Smooth muscle cell (in vitro differentiated cells): ENCODE results near the gene LIMCH1. TPM values are rescaled to one million over a fixed set of nuclear protein-coding genes. Genes with fewer than 3 reads are reported as not detected.
A peak's percentile ranks its signal among the peaks of the same experiment; 100 is the strongest.

Experiments
- DNase-seq: peaks from one replicate; lab custom pipeline; 2025; ENCODE audit not compliant: unreplicated experiment; lab: John Stamatoyannopoulos, UW
- H2AFZ ChIP-seq: fragments of 200-600 bp; sonication (generic); 2 replicates; pipeline ENCODE4 v1.6.0; 2016; ENCODE audit warnings: antibody characterized with exemption, low read depth, mild to moderate bottlenecking
- H3F3A ChIP-seq: fragments of 200-600 bp; sonication (generic); 2 replicates; pipeline ENCODE4 v1.6.0; 2017; ENCODE audit warnings: antibody characterized with exemption, low read depth
- H3K27ac ChIP-seq: fragments of 200-600 bp; sonication (generic); 2 replicates; pipeline ENCODE4 v1.5.1; 2016; ENCODE audit warnings: low read depth, mild to moderate bottlenecking
- H3K27me3 ChIP-seq: fragments of 200-600 bp; sonication (generic); 2 replicates; pipeline ENCODE4 v1.6.1; 2016; ENCODE audit warnings: low read depth, mild to moderate bottlenecking
- H3K36me3 ChIP-seq: fragments of 200-600 bp; sonication (generic); 2 replicates; pipeline ENCODE4 v1.5.1; 2016; ENCODE audit warnings: low read depth
- H3K4me1 ChIP-seq: fragments of 200-600 bp; sonication (generic); 2 replicates; pipeline ENCODE4 v1.5.1; 2016; ENCODE audit warnings: low read depth
- H3K4me2 ChIP-seq: fragments of 200-600 bp; sonication (generic); 2 replicates; pipeline ENCODE4 v1.6.0; 2016; ENCODE audit warnings: mild to moderate bottlenecking
- H3K4me3 ChIP-seq: fragments of 200-600 bp; sonication (generic); 2 replicates; pipeline ENCODE4 v1.5.1; 2016; ENCODE audit warnings: mild to moderate bottlenecking
- H3K79me2 ChIP-seq: fragments of 200-600 bp; sonication (generic); 2 replicates; pipeline ENCODE4 v1.6.0; 2016; ENCODE audit warnings: low read depth, mild to moderate bottlenecking
- H3K9ac ChIP-seq: fragments of 200-600 bp; sonication (generic); 2 replicates; pipeline ENCODE4 v1.6.0; 2016; ENCODE audit warnings: low read depth
- H3K9me3 ChIP-seq: fragments of 200-600 bp; sonication (generic); replicated peaks from 2 replicates; pipeline ENCODE4 v1.5.1; 2016; ENCODE audit warnings: low read depth
- H4K20me1 ChIP-seq: fragments of 200-600 bp; sonication (generic); 2 replicates; pipeline ENCODE4 v1.6.0; 2016; ENCODE audit warnings: low read depth
- WGBS: methylation state at CpG from one replicate; pipeline ENCODE4 v1.1.7; 2016; ENCODE audit warnings: low lambda C conversion rate; 5-methylcytosine and 5-hydroxymethylcytosine counted together
- polyA plus RNA-seq: library from polyadenylated mRNA; unstranded; fragments of >200 nt; fragmentation: Nextera tagmentation; extraction: Ambion mirVana; gene quantifications from 2 replicates; pipeline ENCODE4 v1.2.1, GENCODE V29; 2016
- total RNA-seq: library from RNA; depleted of rRNA; stranded (reverse); fragments of >200 nt; gene quantifications from 2 replicates; pipeline ENCODE4 v1.2.3, GENCODE V29; 2014
- TF ChIP-seq, protein P1 (sequence below): fragments of 200-600 bp; sonication (generic); IDR thresholded peaks from 2 replicates; pipeline ENCODE4 v1.5.1; 2017; ENCODE audit warnings: borderline replicate concordance, mild to moderate bottlenecking, antibody characterized with exemption; ENCODE audit not compliant: insufficient read depth, poor library complexity, severe bottlenecking

LIMCH1 gene
- total and polyA plus RNA-seq, 2 experiments from 2014 or later: 2.6 to 7.6 TPM

DNA sequence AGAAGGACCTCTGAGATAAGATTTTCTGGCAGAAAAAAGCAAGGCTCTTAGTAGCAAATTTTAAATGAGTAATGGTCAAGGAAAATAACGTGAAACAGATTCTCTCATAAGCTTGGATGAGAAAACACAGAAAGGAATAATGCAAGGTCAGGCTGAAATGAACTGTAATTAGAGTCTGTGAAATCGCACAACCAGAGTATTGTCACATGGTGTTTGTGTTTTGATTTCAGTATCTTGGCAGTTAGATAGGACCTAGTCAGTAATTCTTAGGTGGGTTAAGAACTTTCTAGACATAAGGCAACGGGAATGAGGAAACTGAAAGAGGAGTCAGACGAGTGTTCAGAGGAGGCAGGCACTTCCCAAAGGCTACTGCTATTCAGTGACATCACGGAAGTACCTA lies 34.6 kb downstream of the LIMCH1 start:
- H3K4me1 ChIP-seq: peaks cover 8% of the 10 kb centered on the region
- no peak overlapping the region for H3K27ac ChIP-seq
- no peak overlapping the region for H3K4me3 ChIP-seq
- no peaks in the 10 kb centered on the region for H4K20me1 ChIP-seq
- peak overlapping the region; percentile 38 for H2AFZ ChIP-seq
- no peaks in the 10 kb centered on the region for H3F3A ChIP-seq
- no peaks in the 10 kb centered on the region for H3K79me2 ChIP-seq
- no peaks in the 10 kb centered on the region for H3K36me3 ChIP-seq
- TF ChIP-seq, protein P1, sequence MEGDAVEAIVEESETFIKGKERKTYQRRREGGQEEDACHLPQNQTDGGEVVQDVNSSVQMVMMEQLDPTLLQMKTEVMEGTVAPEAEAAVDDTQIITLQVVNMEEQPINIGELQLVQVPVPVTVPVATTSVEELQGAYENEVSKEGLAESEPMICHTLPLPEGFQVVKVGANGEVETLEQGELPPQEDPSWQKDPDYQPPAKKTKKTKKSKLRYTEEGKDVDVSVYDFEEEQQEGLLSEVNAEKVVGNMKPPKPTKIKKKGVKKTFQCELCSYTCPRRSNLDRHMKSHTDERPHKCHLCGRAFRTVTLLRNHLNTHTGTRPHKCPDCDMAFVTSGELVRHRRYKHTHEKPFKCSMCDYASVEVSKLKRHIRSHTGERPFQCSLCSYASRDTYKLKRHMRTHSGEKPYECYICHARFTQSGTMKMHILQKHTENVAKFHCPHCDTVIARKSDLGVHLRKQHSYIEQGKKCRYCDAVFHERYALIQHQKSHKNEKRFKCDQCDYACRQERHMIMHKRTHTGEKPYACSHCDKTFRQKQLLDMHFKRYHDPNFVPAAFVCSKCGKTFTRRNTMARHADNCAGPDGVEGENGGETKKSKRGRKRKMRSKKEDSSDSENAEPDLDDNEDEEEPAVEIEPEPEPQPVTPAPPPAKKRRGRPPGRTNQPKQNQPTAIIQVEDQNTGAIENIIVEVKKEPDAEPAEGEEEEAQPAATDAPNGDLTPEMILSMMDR: no peak
- WGBS: 39% methylated on average over 5 of the region's 5 CpGs
- no peak overlapping the region for H3K9ac ChIP-seq
- H3K27me3 ChIP-seq: no peaks in the 10 kb centered on the region
- peak overlapping the region; percentile 56 for H3K4me2 ChIP-seq
- DNase-seq: no peak
- H3K9me3 ChIP-seq: no peaks in the 10 kb centered on the region

DNA sequence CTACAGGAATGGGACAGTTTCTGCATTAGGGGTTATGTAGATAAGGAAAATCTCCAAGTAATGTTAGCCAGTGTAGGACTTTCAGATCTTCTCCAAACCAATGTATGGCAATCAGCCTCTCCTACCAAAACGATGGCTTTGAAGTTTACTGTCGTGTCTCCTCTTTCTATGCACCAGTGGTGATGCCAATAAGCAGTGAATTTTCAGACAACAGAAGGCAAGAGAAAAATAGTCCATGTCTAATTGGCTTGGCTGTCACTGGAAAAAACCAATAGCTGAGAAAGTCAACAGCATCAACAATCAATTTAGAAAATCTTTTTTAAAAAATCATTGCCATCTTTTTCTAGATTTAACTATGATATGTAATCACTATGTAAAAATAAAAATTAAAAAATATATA lies 35.0 kb downstream of the LIMCH1 start:
- TF ChIP-seq, protein P1: no peak
- Histone ChIP-seq H3F3A (no peaks in the 10 kb centered on the region), H3K4me3 (no peak overlapping the region), H3K9ac (no peak overlapping the region), H3K9me3 (no peaks in the 10 kb centered on the region), H3K79me2 (no peaks in the 10 kb centered on the region), H3K4me2 (peak overlapping the region; percentile 56), H4K20me1 (no peaks in the 10 kb centered on the region), H3K36me3 (no peaks in the 10 kb centered on the region), H3K4me1 (peaks cover 8% of the 10 kb centered on the region), H3K27me3 (no peaks in the 10 kb centered on the region), H2AFZ (peak overlapping the region; percentile 38), H3K27ac (no peak overlapping the region)
- 35% methylated on average over 2 of the region's 2 CpGs for WGBS
- DNase-seq: no peak

DNA sequence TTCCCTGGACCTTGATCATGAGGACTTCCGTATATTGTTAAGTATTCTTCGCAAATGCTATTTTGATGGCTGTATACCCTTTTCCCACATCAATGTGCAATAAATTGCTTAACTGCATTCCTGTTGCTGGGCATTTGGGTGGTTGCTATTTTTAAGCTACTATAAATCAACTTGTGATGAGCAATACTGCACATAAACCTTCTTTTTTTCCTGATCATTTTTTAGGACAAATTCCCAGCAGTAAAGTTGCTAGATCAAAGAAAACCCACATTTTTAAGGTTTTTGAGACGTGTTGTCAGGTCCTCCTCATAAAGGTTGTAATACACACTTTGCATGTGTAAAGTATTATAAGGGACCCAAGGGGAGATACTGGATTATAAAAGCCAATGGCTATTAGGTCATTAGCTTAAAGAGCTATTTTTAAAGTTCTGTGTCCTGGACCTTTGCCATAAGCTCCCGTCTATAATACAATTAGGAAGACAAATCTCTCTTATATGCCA lies 35.6 kb downstream of the LIMCH1 start:
- Histone ChIP-seq H3K4me1 (peaks cover 8% of the 10 kb centered on the region), H3K27me3 (no peaks in the 10 kb centered on the region), H3K36me3 (no peaks in the 10 kb centered on the region), H3K4me2 (peak overlapping the region; percentile 56), H3K9me3 (no peaks in the 10 kb centered on the region), H2AFZ (no peak overlapping the region), H3K4me3 (no peak overlapping the region), H3K79me2 (no peaks in the 10 kb centered on the region), H3K9ac (no peak overlapping the region), H4K20me1 (no peaks in the 10 kb centered on the region), H3K27ac (no peak overlapping the region), H3F3A (no peaks in the 10 kb centered on the region)
- 35% methylated on average over 4 of the region's 4 CpGs for WGBS
- TF ChIP-seq, protein P1: no peak
- DNase-seq: no peak

DNA sequence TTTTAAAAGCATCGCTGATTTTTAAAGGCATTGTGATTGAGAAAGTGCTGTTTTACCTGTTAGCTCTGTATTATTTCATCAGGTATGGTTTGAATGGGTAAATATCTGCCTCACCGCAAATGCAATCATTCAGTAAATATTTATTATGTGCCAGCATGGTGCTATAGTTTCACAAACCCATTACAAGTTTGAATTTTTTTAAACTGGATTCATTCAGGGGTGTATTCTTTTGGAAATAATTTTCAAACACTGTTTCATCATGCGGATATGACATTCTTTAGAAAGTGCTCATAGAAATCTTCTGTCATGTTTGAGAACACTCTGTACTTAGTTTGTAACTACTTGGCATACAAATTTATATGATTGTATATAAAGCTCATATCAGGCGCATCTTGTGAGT lies 37.2 kb downstream of the LIMCH1 start:
- Histone ChIP-seq H3K4me2 (no peak overlapping the region), H4K20me1 (no peaks in the 10 kb centered on the region), H3K9ac (no peak overlapping the region), H3K27me3 (no peaks in the 10 kb centered on the region), H3K27ac (no peak overlapping the region), H3F3A (no peaks in the 10 kb centered on the region), H3K9me3 (no peaks in the 10 kb centered on the region), H3K4me1 (peaks cover 6% of the 10 kb centered on the region), H3K36me3 (no peaks in the 10 kb centered on the region), H3K79me2 (no peaks in the 10 kb centered on the region), H3K4me3 (no peak overlapping the region), H2AFZ (no peak overlapping the region)
- WGBS: 96% methylated on average over 4 of the region's 4 CpGs
- TF ChIP-seq, protein P1: no peak
- no peak for DNase-seq
